GM18499 (cell line): ENCODE results near the gene RETSAT.

Experiments
- ATAC-seq: cut with Tn5 transposase; IDR thresholded peaks from one replicate; pipeline ENCODE4 v1.9.1; 2021; ENCODE audit warnings: moderate number of reproducible peaks; ENCODE audit not compliant: insufficient read depth, unreplicated experiment

RETSAT gene

DNA sequence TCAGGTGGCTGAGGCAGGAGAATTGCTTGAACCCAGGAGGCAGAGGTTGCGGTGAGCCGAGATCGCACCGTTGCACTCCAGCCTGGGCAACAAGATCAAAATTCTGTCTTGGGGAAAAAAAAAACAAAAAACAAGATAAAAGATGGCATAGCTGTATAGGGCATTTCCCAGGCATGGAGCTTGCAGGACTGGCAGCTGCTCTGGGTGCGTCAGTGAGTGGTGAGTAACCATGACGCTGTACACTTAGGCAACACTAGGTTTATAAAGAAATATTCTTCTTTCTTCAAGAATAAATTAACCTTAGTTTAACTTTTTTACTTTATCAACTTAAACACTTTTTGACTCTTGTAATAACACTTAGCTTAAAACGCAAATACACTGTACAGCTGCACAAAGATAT is 41.9 kb downstream of the RETSAT start:
- no peak for ATAC-seq

DNA sequence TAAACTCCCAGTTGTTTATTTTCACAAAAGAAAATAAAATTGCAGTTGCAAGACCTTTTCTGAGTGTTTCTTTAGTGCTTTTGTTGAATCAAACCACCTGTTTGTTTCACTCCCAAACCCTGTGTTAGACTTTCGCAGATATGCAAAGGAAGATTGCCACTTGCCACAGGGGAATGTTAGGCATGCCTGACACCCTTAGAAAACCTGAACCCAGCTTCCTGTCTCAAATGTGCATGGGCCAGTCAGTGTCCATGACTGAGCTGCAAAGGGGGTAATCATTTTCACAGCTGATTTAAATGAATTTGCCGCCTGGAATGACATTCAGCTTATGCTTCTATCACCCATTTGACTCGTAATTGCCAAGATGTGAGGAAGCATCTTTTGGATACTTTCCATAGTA is 44.0 kb downstream of the RETSAT start:
- ATAC-seq: no peak

DNA sequence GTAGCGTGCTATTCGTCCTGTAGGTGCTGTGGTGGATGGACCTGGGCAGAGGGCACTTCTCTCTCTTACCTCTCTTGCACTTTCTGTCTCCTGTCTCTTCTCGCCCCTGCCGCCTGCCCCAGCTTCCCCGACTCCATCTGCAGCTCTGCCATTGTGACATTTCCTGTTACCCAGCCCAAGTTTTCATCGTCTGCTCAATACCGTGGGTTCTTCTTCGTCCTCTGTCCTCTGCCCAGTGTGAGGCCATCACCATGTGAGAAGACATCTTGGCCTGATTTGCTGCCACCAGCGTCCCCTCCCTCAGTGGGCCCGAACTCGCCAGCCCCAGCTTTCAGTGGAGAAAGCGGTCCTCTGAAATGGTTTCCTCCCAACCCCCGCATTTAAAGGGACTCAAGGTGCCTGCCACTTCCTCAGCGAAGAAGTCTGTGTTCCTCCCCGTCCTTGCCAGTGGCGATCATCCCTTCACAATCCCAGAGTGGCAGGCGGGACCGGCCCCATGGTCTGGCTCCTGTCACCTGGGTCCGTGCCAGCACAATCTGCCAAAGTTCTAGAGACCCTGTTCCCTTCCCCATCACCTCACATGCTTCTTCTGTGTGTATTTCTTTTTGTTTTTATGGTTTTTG is 44.5 kb downstream of the RETSAT start:
- ATAC-seq: no peak

DNA sequence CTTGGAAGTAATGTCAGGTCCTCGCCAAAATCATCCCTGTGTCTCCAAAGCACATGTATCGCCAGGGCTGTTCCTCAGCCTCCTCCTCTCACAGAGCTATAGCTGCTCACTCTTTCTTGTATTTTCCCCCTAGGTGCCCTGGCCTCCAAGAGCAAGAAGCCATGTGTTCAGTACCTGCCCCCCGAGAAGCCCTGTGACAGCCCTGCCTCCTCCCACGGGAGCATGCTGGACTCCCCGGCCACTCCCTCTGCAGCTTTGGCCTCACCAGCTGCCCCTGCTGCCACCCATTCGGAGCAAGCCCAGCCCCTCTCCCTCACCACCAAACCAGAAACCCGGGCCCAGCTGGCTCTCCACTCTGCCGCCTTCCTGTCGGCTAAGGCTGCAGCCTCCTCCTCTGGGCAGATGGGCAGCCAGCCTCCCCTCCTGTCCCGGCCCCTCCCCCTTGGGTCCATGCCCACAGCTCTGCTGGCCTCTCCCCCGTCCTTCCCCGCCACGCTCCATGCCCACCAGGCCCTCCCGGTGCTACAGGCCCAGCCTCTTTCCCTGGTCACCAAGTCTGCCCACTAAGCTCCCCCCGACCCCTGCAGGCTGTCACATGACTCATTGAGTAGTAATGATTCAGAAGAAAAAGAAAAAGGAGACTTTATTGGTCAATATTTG is 45.3 kb downstream of the RETSAT start:
- no peak for ATAC-seq

DNA sequence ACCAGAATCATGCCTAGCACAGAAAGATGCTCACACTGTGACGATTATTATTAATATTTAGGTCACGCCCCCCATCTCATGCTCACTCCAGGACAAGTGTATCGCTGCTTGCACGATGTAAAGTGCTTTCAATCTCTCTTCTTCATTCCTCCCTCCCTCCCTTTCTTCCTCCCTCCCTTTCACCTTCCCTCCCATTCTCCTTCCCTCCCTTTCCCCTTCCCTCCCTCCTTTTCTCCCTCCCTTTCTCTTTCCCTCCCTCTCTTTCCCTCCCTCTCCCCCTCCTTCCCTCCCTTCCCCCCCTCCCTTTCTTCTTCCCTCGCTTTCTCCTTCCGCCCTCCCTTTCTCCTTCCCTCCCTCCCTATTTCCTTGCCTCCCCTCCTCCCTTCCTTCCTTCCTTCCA is 46.1 kb downstream of the RETSAT start:
- ATAC-seq: no peak

DNA sequence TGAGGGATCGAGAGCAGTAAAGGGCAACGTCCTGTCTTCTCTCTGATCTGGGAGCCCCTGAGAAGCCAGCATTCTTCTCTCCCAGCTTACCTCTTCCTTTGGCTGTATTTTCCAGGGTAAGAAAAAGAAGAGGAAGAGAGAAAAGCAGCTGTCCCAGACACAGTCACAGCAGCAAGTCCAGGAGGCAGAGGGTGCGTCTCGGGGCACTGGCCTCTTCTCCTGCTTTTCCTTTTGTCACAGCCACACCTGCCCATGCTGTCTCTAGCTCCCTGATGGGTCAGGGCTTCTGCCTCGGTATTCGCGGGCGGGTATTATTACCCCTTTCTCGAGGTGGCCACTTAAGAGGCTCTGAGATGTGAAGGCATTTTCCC is 46.8 kb downstream of the RETSAT start:
- no peak for ATAC-seq

DNA sequence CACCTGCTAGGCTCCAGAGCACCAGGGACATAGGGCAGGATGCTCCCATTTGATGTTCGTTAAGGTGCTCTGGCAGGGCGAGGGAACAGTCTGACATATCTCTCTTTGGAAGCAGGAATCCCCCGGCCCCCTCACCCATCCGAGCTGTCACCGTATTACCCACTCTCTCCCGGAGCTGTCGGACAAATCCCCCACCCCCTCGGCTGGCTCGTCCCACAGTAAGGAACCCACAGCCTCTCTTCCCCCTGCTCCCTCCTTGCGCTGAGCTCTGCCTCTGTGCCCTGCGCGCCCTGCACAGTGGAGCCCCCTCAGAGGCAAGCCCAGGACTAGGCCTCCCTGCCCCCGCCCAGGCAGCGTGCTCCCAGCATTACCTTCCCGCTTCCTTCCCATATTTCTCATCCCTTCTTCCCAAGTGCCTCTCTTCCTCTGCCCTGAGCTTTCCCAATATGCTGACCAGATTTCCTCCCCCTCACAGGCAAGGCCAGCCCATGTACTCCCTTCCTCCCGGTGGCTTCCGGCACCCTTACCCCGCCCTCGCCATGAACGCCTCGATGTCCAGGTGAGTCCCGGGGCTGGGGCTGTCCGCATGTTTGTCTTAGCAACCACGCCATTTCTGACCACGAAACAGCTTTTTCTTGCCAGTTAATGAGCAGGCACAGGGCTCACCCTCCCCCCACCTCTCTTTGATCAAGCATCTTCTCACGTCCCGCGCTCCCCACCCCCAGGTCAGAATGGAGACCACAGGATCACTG is 50.4 kb downstream of the RETSAT start:
- ATAC-seq: no peak

DNA sequence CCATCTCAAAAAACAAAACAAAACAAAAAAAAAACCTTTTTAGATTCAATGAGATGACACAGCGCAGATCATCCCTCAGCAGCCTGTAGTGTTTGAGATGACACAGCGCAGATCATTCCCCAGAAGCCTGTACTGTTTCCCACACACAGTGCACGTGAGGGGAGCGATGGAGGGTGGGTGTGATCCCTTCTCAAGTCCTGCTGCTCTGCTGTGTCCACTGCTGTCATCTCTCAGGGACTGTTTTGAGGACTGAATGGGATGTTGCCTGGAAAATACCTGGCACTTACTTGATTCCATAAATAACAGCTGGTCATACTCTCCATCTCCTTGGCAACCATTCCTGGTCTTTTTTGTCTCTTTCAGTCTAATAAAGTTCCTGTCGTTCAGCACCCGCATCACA is 52.2 kb downstream of the RETSAT start:
- ATAC-seq: no peak
